Transverse colon (tissue), 4 donors: ENCODE measurements around the gene TMEM97. TPM values are rescaled to one million over a fixed set of nuclear protein-coding genes. Genes with fewer than 3 reads are reported as not detected.

Experiments used
- DNase-seq: peaks from one replicate; pipeline ENCODE4 v3.0.0-alpha.2; 2019
- H3K27ac ChIP-seq, 4 donors: fragments of 200-600 bp; sonication (generic); 2 replicates each; pipeline ENCODE4 v1.5.1; 2016 to 2018; ENCODE audit warnings: inconsistent platforms in 4 of 4
- H3K27me3 ChIP-seq: fragments of 200-600 bp; sonication (generic); 2 replicates; pipeline ENCODE4 v1.5.1; 2017; ENCODE audit warnings: inconsistent platforms
- H3K36me3 ChIP-seq, 4 donors: fragments of 200-600 bp; sonication (generic); 2 replicates each; pipeline ENCODE4 v1.5.1; 2017 to 2019; ENCODE audit warnings: inconsistent platforms in 4 of 4
- H3K4me1 ChIP-seq, 4 donors: fragments of 200-600 bp; sonication (generic); 2 replicates each; pipeline ENCODE4 v1.5.1; 2017 to 2020; ENCODE audit warnings: inconsistent platforms in 4 of 4
- H3K4me3 ChIP-seq, 4 donors: fragments of 200-600 bp; sonication (generic); 1 replicate in 1 of 4; 2 replicates in 3 of 4; pipeline versions ENCODE4 v1.5.1 to v1.6.1; 2017 to 2019; ENCODE audit warnings: inconsistent platforms in 4 of 4
- H3K9me3 ChIP-seq, 2 donors: fragments of 200-600 bp; sonication (generic); 2 replicates each; pipeline ENCODE4 v1.5.1; 2017 to 2019; ENCODE audit warnings: inconsistent platforms in 2 of 2
- CTCF ChIP-seq, 5 experiments: fragments of 200-600 bp in 3 of 5; fragments of 450-650 bp in 2 of 5; sonication (generic) in 3 of 5; IDR thresholded peaks; 1 replicate in 2 of 5; 2 replicates in 3 of 5; pipeline ENCODE4 v1.5.1; 2016 to 2017; ENCODE audit warnings: antibody characterized with exemption in 5 of 5, inconsistent platforms in 3 of 5, mild to moderate bottlenecking in 2 of 5, moderate library complexity in 1 of 5
- EP300 ChIP-seq: sonication (generic); formaldehyde crosslinking; IDR thresholded peaks from one replicate; pipeline ENCODE4 v1.6.1; 2017; ENCODE audit warnings: antibody characterized with exemption, low read depth
- POLR2A ChIP-seq: fragments of 450-650 bp; IDR thresholded peaks from one replicate; pipeline ENCODE4 v1.6.1; 2016; ENCODE audit warnings: antibody characterized with exemption, mild to moderate bottlenecking, moderate library complexity
- POLR2AphosphoS5 ChIP-seq, 3 donors: sonication (generic); formaldehyde crosslinking; IDR thresholded peaks; one replicate each; pipeline ENCODE4 v1.6.1; 2016; ENCODE audit warnings: antibody characterized with exemption in 3 of 3
- WGBS, 2 donors: methylation state at CpG; one replicate each; pipeline ENCODE4 v1.1.5; 2018; ENCODE audit warnings: low coverage in 1 of 2; 5-methylcytosine and 5-hydroxymethylcytosine counted together
- in situ Hi-C, 4 donors: fragments of 200-750 bp; cut with MboI; loops; one replicate each; pipeline versions ENCODE4 v1.15.0 to v1.15.1; 2017; ENCODE audit warnings: low sequenced_read_pairs in 3 of 4, low pct_ligation_motif_present in 1 of 4, low pct_unique_long_range_greater_than_20kb in 1 of 4
- intact Hi-C: fragments of 100-400 bp; cut with DNase I; formaldehyde crosslinking; loops from one replicate; pipeline ENCODE4 v1.15.1; 2023; ENCODE audit warnings: low total_unique reads
- total RNA-seq, 4 donors: library from RNA; depleted of rRNA; stranded (reverse); fragments of >200 nt; gene quantifications; one replicate each; pipeline ENCODE4 v1.1.0, GENCODE V29; 2016

The TMEM97 gene
- total RNA-seq, 4 donors from 2014 or later, result 4.5 to 57.7 (median 8.9) TPM; not detected in 1

DNA sequence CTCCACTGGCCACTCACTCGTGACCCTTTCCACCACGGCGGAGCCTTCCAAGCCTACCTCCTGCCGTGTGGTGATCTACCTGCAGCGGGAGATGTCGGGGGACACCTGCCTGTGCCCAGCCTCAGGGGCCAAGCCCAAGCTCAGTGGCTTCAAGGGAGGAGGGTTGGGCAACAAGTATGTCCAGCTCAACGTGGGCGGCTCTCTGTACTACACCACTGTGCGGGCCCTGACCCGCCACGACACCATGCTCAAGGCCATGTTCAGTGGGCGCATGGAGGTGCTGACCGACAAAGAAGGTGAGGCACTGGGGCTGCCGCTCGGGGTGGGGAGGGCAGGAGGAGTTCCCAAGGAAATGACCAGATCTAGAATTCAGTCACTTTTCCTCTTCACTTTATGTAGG, 20.4 kb downstream of the TMEM97 start:
- intact Hi-C loops, result no loop called here
- in situ Hi-C loops, result no loop called here
- WGBS, 2 donors, result 94% methylated on average over 15 of the region's 15 CpGs; no CpG with 5 or more reads in 1 of the 2 donors
- peaks cover 8 to 27% (median 15%) of the 10 kb centered on the region in 4 donors for H3K4me1 ChIP-seq
- no peaks in the 10 kb centered on the region for H3K27me3 ChIP-seq
- TF ChIP-seq POLR2A (no peak), CTCF (IDR thresholded peaks at IDR 0.05) (no peak), POLR2AphosphoS5 (IDR thresholded peaks at IDR 0.05) (no peak), EP300 (no peak)
- H3K27ac ChIP-seq, result no peak overlapping the region
- no peak for DNase-seq
- no peak overlapping the region for H3K4me3 ChIP-seq
- peaks cover 0 to 34% (median 15%) of the 10 kb centered on the region in 4 donors for H3K36me3 ChIP-seq
- H3K9me3 ChIP-seq, result no peaks in the 10 kb centered on the region

- TF ChIP-seq EP300 (no peak), POLR2A (no peak), CTCF (IDR thresholded peaks at IDR 0.05) (no peak), POLR2AphosphoS5 (IDR thresholded peaks at IDR 0.05) (no peak)
- 60 to 86% methylated on average over 1 to 6 of the region's 6 CpGs for whole genome bisulfite sequencing, 2 donors
- H3K4me3 ChIP-seq, result no peak overlapping the region
- intact Hi-C loops, result no loop called here
- peaks cover 0 to 39% (median 17%) of the 10 kb centered on the region in 4 donors for H3K36me3 ChIP-seq
- no peak overlapping the region for H3K27ac ChIP-seq
- no peak for DNase-seq
- H3K9me3 ChIP-seq, result no peaks in the 10 kb centered on the region
- H3K4me1 ChIP-seq, result peaks cover 7 to 23% (median 11%) of the 10 kb centered on the region in 4 donors
- H3K27me3 ChIP-seq, result no peaks in the 10 kb centered on the region
- in situ Hi-C loops, result no loop called here
These were observed 21.4 kb downstream of the TMEM97 start for GRCh38 chr17:28340374-28340773.

- Histone ChIP-seq H3K4me1 (peaks cover 4 to 18% (median 6%) of the 10 kb centered on the region in 4 donors), H3K4me3 (no peak overlapping the region), H3K36me3 (peaks cover 0 to 39% (median 21%) of the 10 kb centered on the region in 4 donors), H3K27ac (no peak overlapping the region), H3K27me3 (no peaks in the 10 kb centered on the region), H3K9me3 (no peaks in the 10 kb centered on the region)
- TF ChIP-seq POLR2A (no peak), POLR2AphosphoS5 (IDR thresholded peaks at IDR 0.05) (no peak), CTCF (IDR thresholded peaks at IDR 0.05) (no peak), EP300 (no peak)
- no peak for DNase-seq
- 88% methylated on average over 11 of the region's 11 CpGs; no CpG with 5 or more reads in 1 of the 2 donors for WGBS, 2 donors
- in situ Hi-C loops (no loop called here), intact Hi-C loops (no loop called here)
These were observed 22.5 kb downstream of the TMEM97 start for GRCh38 chr17:28341516-28341915.

GRCh38 chr17:28342313-28342712, 23.3 kb downstream of the TMEM97 start:
- Histone ChIP-seq H3K4me1 (peaks cover 0 to 10% (median under 1%) of the 10 kb centered on the region in 4 donors), H3K4me3 (no peak overlapping the region), H3K27ac (no peak overlapping the region), H3K9me3 (no peaks in the 10 kb centered on the region), H3K27me3 (no peaks in the 10 kb centered on the region), H3K36me3 (peaks cover 0 to 42% (median 23%) of the 10 kb centered on the region in 4 donors)
- in situ Hi-C loops, result no loop called here
- no peak for DNase-seq
- 88% methylated on average over 14 of the region's 14 CpGs; no CpG with 5 or more reads in 1 of the 2 donors for WGBS, 2 donors
- intact Hi-C loops, result no loop called here
- TF ChIP-seq POLR2AphosphoS5 (IDR thresholded peaks at IDR 0.05) (no peak), EP300 (no peak), CTCF (IDR thresholded peaks at IDR 0.05) (no peak), POLR2A (no peak)
